ENCODE data around the gene SLC26A3.
A peak's percentile ranks its signal among the peaks of the same experiment; 100 is the strongest.
"Not testable (repeated sequence)": the region's sequence is repeated elsewhere in the genome, so short reads cannot be mapped to it uniquely, and the experiment has no call there.

The SLC26A3 gene

DNA sequence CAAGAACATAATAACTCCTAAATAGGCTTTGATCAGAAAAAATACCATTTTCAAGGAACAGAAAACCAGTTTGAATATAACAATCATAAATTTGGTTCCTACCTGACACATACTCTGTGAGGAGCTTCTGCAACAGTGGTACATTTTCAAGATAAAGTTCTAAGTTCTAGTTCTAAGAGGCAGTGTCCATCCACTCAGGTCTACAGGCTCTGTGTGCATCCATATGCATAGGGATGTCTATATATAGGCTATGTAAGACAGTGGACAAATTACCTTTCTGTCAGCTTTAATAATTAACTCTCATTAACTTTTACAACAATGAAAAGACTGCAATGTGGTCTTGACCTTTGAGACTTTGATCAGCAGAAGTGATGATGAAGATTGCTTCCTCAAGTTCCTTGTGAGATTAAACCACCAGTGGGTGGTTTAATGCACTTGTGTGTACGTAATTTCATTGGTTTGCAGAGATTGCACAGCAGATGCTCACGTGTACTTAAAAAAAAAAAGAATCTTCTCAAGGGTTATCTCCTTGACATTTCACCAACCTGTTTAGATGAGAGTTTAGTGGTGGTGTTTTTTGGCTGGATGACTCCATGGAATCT lies at the start of gene SLC26A3:
Gene SLC26A3, minus strand, starts transcription at position 215 of the 602 bp plus-strand sequence. CDS start 8,714 bp downstream, outside the sequence.
- Histone ChIP-seq H3K27me3 (ENCODE audit: insufficient read depth, low read depth, severe bottlenecking) (no peaks in the 10 kb centered on the region), H3K36me3 (no peaks in the 10 kb centered on the region), H3K4me3 (ENCODE audit: low read depth, low read length) (no peak within 1 kb of the TSS), H3K9me3 (ENCODE audit: severe bottlenecking) (no peaks in the 10 kb centered on the region), H3K27ac (peak within 1 kb of the TSS; percentile 22; the same call in 1 of the 2 replicates)
- no peak for DNase-seq
- TF ChIP-seq CTCF (IDR thresholded peaks at IDR 0.05; ENCODE audit: low read depth, low read length): no peak

- Histone ChIP-seq H3K9me3 (ENCODE audit: severe bottlenecking) (no peaks in the 10 kb centered on the region), H3K27ac (no peak overlapping the region), H3K36me3 (no peaks in the 10 kb centered on the region), H3K27me3 (ENCODE audit: insufficient read depth, low read depth, severe bottlenecking) (no peaks in the 10 kb centered on the region), H3K4me3 (ENCODE audit: low read depth, low read length) (no peak overlapping the region)
- DNase-seq: no peak
- no peak for TF ChIP-seq CTCF (IDR thresholded peaks at IDR 0.05; ENCODE audit: low read depth, low read length)
These were observed 47.6 kb upstream of the SLC26A3 start for GRCh38 chr7:107850643-107851042.

- no peak overlapping the region for H3K27ac ChIP-seq
- no peaks in the 10 kb centered on the region for H3K27me3 ChIP-seq (ENCODE audit: insufficient read depth, low read depth, severe bottlenecking)
- no peak overlapping the region for H3K4me3 ChIP-seq (ENCODE audit: low read depth, low read length)
- H3K36me3 ChIP-seq: no peaks in the 10 kb centered on the region
- DNase-seq: no peak
- TF ChIP-seq CTCF (IDR thresholded peaks at IDR 0.05; ENCODE audit: low read depth, low read length): no peak
- H3K9me3 ChIP-seq (ENCODE audit: severe bottlenecking): no peaks in the 10 kb centered on the region
These were observed 47.2 kb upstream of the SLC26A3 start for GRCh38 chr7:107850216-107850615.

- H3K4me3 ChIP-seq (ENCODE audit: low read depth, low read length); H3K9me3 ChIP-seq (ENCODE audit: severe bottlenecking); H3K27me3 ChIP-seq (ENCODE audit: insufficient read depth, low read depth, severe bottlenecking); DNase-seq; H3K36me3 ChIP-seq; H3K27ac ChIP-seq: not testable (repeated sequence)
These were observed 45.2 kb upstream of the SLC26A3 start for GRCh38 chr7:107848211-107848610.

DNA sequence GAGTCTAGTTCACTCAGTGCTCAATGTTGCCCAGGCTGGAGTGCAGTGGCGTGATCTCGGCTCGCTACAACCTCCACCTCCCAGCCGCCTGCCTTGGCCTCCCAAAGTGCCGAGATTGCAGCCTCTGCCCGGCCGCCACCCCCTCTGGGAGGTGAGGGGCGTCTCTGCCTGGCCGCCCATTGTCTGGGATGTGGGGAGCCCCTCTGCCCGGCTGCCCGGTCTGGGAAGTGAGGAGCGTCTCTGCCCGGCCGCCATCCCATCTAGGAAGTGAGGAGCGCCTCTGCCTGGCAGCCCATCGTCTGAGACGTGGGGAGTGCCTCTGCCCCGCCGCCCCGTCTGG lies 44.8 kb upstream of the SLC26A3 start:
- H3K4me3 ChIP-seq (ENCODE audit: low read depth, low read length); DNase-seq; H3K36me3 ChIP-seq; H3K27me3 ChIP-seq (ENCODE audit: insufficient read depth, low read depth, severe bottlenecking); H3K27ac ChIP-seq; H3K9me3 ChIP-seq (ENCODE audit: severe bottlenecking): not testable (repeated sequence)

DNA sequence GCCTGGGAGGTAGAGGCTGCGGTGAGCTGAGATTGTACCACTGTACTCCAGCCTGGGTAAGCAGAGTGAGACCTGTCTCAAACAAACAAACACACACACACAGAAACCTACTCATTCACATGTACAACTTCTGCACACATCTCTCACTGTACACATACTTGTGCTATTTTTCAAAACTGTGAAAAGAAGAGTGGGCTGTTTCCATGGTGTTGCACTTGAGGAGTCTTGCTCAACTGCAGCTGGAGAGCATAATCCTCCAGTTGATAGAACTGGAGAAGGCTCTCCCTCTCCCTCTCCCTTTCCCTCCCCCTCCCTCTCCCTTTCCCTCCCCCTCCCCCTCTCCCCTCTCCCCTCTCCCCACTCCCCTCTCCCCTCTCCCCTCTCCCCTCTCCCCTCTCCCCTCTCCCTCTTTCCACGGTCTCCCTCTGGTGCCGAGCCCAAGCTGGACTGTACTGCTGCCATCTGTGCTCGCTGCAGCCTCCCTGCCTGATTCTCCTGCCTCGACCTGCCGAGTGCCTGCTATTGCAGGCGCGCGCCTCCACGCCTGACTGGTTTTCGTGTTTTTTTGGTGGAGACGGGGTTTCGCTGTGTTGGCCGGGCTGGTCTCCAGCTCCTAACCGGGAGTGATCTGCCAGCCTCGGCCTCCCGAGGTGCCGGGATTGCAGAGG lies 44.3 kb upstream of the SLC26A3 start:
- Histone ChIP-seq H3K27ac (no peak overlapping the region), H3K4me3 (ENCODE audit: low read depth, low read length) (no peak overlapping the region), H3K9me3 (ENCODE audit: severe bottlenecking) (no peaks in the 10 kb centered on the region), H3K36me3 (no peaks in the 10 kb centered on the region), H3K27me3 (ENCODE audit: insufficient read depth, low read depth, severe bottlenecking) (no peaks in the 10 kb centered on the region)
- no peak for DNase-seq
- TF ChIP-seq CTCF (IDR thresholded peaks at IDR 0.05; ENCODE audit: low read depth, low read length): no peak

GRCh38 chr7:107846324-107846723 lies 43.3 kb upstream of the SLC26A3 start:
- no peaks in the 10 kb centered on the region for H3K27me3 ChIP-seq (ENCODE audit: insufficient read depth, low read depth, severe bottlenecking)
- H3K9me3 ChIP-seq (ENCODE audit: severe bottlenecking): no peaks in the 10 kb centered on the region
- no peak for TF ChIP-seq CTCF (IDR thresholded peaks at IDR 0.05; ENCODE audit: low read depth, low read length)
- H3K36me3 ChIP-seq: no peaks in the 10 kb centered on the region
- no peak overlapping the region for H3K27ac ChIP-seq
- DNase-seq: no peak
- no peak overlapping the region for H3K4me3 ChIP-seq (ENCODE audit: low read depth, low read length)

Measured in WERI-Rb-1 (cell line).